HG02610 (cell line): ENCODE results near the gene ELOVL6.
A peak's percentile ranks its signal among the peaks of the same experiment; 100 is the strongest.

ENCODE experiments used
- ATAC-seq: cut with Tn5 transposase; IDR thresholded peaks from one replicate; pipeline ENCODE4 v1.9.1; 2021; ENCODE audit warnings: mild to moderate bottlenecking, moderate library complexity; ENCODE audit not compliant: unreplicated experiment

Gene ELOVL6

DNA sequence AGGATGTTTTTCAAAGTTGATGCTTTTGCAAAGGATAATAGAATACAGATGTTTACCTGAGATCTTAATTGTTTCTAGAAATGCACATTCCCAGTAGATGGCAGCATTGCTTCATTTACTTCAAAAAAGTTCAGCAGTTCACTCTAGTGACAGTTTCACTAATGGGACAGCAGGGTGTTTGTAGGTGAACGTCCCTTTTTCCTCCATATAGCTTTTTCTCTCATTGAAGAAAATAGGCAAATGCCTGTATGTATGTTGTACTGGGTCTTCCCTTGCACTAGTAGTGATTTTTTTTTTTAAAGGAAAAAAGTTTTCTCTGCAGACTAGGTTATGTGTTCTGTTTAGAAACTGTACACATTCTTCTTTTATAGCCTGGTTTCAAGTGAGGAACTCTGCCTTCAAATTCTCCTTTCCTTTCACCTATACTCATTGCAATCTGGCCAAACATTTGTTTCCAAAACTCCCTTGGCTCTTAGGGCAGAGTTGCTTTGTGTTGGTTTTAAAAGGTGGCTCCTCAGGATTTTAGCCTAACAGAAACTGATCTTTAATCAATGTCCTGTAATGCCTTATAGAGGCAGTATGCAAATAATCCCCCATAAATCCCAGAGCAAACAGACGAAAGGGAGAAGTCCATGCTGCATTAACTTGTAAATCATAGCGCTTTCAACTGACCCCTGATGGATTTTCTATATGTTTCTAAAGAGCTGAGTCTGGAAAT, 199.4 kb downstream of the ELOVL6 start:
- ATAC-seq: peak; percentile 29

DNA sequence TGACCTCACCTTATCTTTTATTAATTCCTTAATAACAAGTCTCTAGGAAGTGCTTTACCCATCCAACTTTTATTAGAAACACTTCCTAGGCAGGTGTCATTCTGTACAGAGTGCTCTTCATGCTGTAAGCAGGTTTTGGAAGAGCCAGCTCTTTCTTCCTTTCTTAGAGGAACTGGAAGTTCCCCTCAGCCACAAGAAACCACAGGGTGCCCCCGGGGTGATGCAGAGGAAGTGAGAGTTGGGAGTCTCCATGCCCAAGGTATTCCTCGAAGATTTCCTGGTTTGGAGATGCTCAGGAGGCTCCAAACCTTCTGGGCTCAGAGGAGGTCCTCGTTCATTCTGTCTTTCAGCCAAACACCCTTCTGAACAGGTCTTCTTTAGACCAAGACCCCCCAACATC, 201.9 kb downstream of the ELOVL6 start:
- no peak for ATAC-seq
